Endothelial cell of umbilical vein (primary cell): Measurements from ENCODE around the gene ADGRG7. TPM values are rescaled to one million over a fixed set of nuclear protein-coding genes. Genes with fewer than 3 reads are reported as not detected.

Source experiments
- BruUV-seq: library from RNA; stranded (reverse); fragments of 400-500 nt; replicated peaks from 2 replicates; lab custom pipeline; 2021; lab: Mats Ljungman, UMichigan
- CTCF ChIA-PET: fragments of 300-600, 350-600 bp; sonication (Branson Sonifier 250); formaldehyde crosslinking; loops from one replicate; lab custom pipeline; 2021; ENCODE audit warnings: antibody characterized with exemption, inconsistent platforms; lab: Charles Lee
- POLR2A ChIA-PET: fragments of 300-600, 350-600 bp; sonication (Branson Sonifier 250); formaldehyde crosslinking; loops from one replicate; lab custom pipeline; 2021; ENCODE audit warnings: antibody characterized with exemption, inconsistent platforms; lab: Charles Lee
- DNase-seq: peaks from one replicate; pipeline ENCODE4 v3.0.0-alpha.2; 2011; ENCODE audit warnings: low read depth, low spot score
- FAIRE-seq: peaks from 2 replicates; lab custom pipeline; 2011; peaks lifted over from hg19 to GRCh38; lab: Jason Lieb, UNC
- H2AFZ ChIP-seq: 2 replicates; pipeline ENCODE4 v1.6.0; 2012; ENCODE audit warnings: low read depth, low read length, control low read depth, inconsistent platforms
- H3K27ac ChIP-seq: 2 replicates; pipeline ENCODE4 v1.5.1; 2011; ENCODE audit warnings: low read depth, mild to moderate bottlenecking, control low read depth, low read length, moderate library complexity; ENCODE audit not compliant: insufficient read depth
- H3K27me3 ChIP-seq, 2 experiments: 2 replicates each; pipeline versions ENCODE4 v1.6.0 to v1.6.1; 2011; ENCODE audit warnings: low read length in 2 of 2, mixed read lengths in 1 of 2; ENCODE audit not compliant: control insufficient read depth in 2 of 2, insufficient read depth in 2 of 2
- H3K36me3 ChIP-seq, 2 experiments: 2 replicates in 1 of 2; 3 replicates in 1 of 2; pipeline ENCODE4 v1.5.1; 2011; ENCODE audit warnings: low read length in 2 of 2, mild to moderate bottlenecking in 1 of 2, moderate library complexity in 1 of 2; ENCODE audit not compliant: control insufficient read depth in 2 of 2, insufficient read depth in 2 of 2; ENCODE audit errors: extremely low read depth in 1 of 2
- H3K4me1 ChIP-seq: 3 replicates; pipeline ENCODE4 v1.5.1; 2011; ENCODE audit warnings: mild to moderate bottlenecking, low read length; ENCODE audit not compliant: control insufficient read depth, insufficient read depth; ENCODE audit errors: extremely low read depth
- H3K4me2 ChIP-seq: 2 replicates; pipeline ENCODE4 v1.6.1; 2011; ENCODE audit warnings: low read length, control low read depth, mixed read lengths; ENCODE audit not compliant: insufficient read depth
- H3K4me3 ChIP-seq, 3 experiments: fragments of 200-600 bp in 1 of 3; sonication (generic), shearing (Covaris generic) in 1 of 3; replicated peaks in 1 of 3; 2 replicates each; pipeline ENCODE4 v1.5.1; 2011 to 2016; ENCODE audit warnings: control low read depth in 3 of 3, low read length in 3 of 3, mild to moderate bottlenecking in 2 of 3, inconsistent platforms in 1 of 3, low read depth in 1 of 3, moderate library complexity in 1 of 3; ENCODE audit not compliant: insufficient read depth in 1 of 3
- H3K79me2 ChIP-seq: 2 replicates; pipeline ENCODE4 v1.6.0; 2012; ENCODE audit warnings: low read length, inconsistent platforms; ENCODE audit not compliant: control insufficient read depth, insufficient read depth
- H3K9ac ChIP-seq: replicated peaks from 2 replicates; pipeline ENCODE3; 2011; ENCODE audit warnings: low read length, control low read depth; ENCODE audit not compliant: insufficient read depth; ENCODE audit errors: extremely low read depth
- H3K9me1 ChIP-seq: replicated peaks from 3 replicates; pipeline ENCODE4 v1.6.0; 2011; ENCODE audit warnings: mild to moderate bottlenecking, low read length; ENCODE audit not compliant: control insufficient read depth, insufficient read depth; ENCODE audit errors: extremely low read depth
- H3K9me3 ChIP-seq: replicated peaks from 2 replicates; pipeline ENCODE4 v1.5.1; 2012; ENCODE audit warnings: low read length, inconsistent platforms; ENCODE audit not compliant: control insufficient read depth, insufficient read depth
- H4K20me1 ChIP-seq: replicated peaks from 2 replicates; pipeline ENCODE3; 2011; ENCODE audit warnings: mild to moderate bottlenecking, low read length; ENCODE audit not compliant: control insufficient read depth, insufficient read depth; ENCODE audit errors: extremely low read depth
- EZH2 ChIP-seq: IDR thresholded peaks from 2 replicates; pipeline ENCODE4 v1.6.1; 2012; ENCODE audit warnings: borderline replicate concordance, low read depth, mild to moderate bottlenecking, moderate library complexity, low read length, inconsistent platforms; ENCODE audit not compliant: severe bottlenecking
- FOS ChIP-seq: IDR thresholded peaks from 2 replicates; pipeline ENCODE4 v1.6.1; 2011; ENCODE audit warnings: mild to moderate bottlenecking, low read length, moderate library complexity, borderline replicate concordance; ENCODE audit not compliant: insufficient read depth
- GATA2 ChIP-seq: IDR thresholded peaks from 2 replicates; pipeline ENCODE4 v1.7.0; 2011; ENCODE audit warnings: low read depth, mild to moderate bottlenecking, moderate library complexity, mixed read lengths, low read length; ENCODE audit not compliant: insufficient read length, insufficient read depth
- JUN ChIP-seq: IDR thresholded peaks from 2 replicates; pipeline ENCODE4 v1.6.1; 2011; ENCODE audit warnings: borderline replicate concordance, low read depth; ENCODE audit not compliant: insufficient read length, insufficient read depth
- MAX ChIP-seq: IDR thresholded peaks from 2 replicates; pipeline ENCODE4 v1.6.1; 2011; ENCODE audit not compliant: insufficient read depth, insufficient read length
- MYC ChIP-seq: IDR thresholded peaks from one replicate; pipeline ENCODE4 v1.6.1; 2011; ENCODE audit warnings: mild to moderate bottlenecking, low read depth, low read length
- POLR2A ChIP-seq: IDR thresholded peaks from 2 replicates; pipeline ENCODE4 v1.6.1; 2012; ENCODE audit warnings: low read depth, mild to moderate bottlenecking, control low read depth, low read length
- POLR2AphosphoS5 ChIP-seq: IDR thresholded peaks from 2 replicates; pipeline ENCODE4 v1.6.1; 2012; ENCODE audit warnings: low read depth, mild to moderate bottlenecking, control low read depth, low read length, moderate library complexity; ENCODE audit not compliant: insufficient read depth
- dilution Hi-C: fragments of 300-500 bp; cut with MboI; formaldehyde crosslinking; loops from one replicate; pipeline ENCODE4 v1.15.0; 2019; ENCODE audit warnings: low sequenced_read_pairs; ENCODE audit not compliant: extremely low pct_ligation_motif_present
- intact Hi-C: fragments of 100-400 bp; cut with micrococcal nuclease; formaldehyde crosslinking; loops from one replicate; pipeline ENCODE4 v1.10.0; 2022
- polyA plus RNA-seq, 4 experiments: library from polyadenylated mRNA; depleted of rRNA in 3 of 4; stranded (reverse) in 3 of 4; unstranded in 1 of 4; fragments of >200 nt; gene quantifications; 2 replicates each; pipeline versions ENCODE4 v1.2.1 to v1.2.3, GENCODE V29; 2011 to 2012; ENCODE audit warnings: missing spikeins in 1 of 4
- total RNA-seq: library from RNA; stranded (reverse); gene quantifications from 2 replicates; pipeline ENCODE4 v1.2.3, GENCODE V29; 2021
- TF ChIP-seq, protein P1 (sequence below), 2 donors: IDR thresholded peaks; 1 replicate in 1 of 2; 2 replicates in 1 of 2; pipeline ENCODE4 v1.5.1; 2011; ENCODE audit warnings: low read length in 2 of 2, mild to moderate bottlenecking in 2 of 2, moderate library complexity in 2 of 2, control low read depth in 1 of 2, inconsistent platforms in 1 of 2, low read depth in 1 of 2; ENCODE audit not compliant: insufficient read depth in 1 of 2; ENCODE audit errors: extremely low read depth in 1 of 2

ADGRG7 gene
- total and polyA plus RNA-seq, 2 donors (not counting 3 experiments of a cell fraction or from before 2014, with no cell fraction given): not detected

- H3K36me3 ChIP-seq: no peaks in the 10 kb centered on the region
- H3K4me1 ChIP-seq: peaks cover 3% of the 10 kb centered on the region
- dilution Hi-C loops (no loop called here), intact Hi-C loops (loop anchor here (10.0 kb wide), 1 partner anchor 527 kb away; no protein-coding TSS in a partner anchor)
- TF ChIP-seq FOS (no peak), MYC (no peak), POLR2AphosphoS5 (no peak), GATA2 (no peak), MAX (no peak), EZH2 (no peak), POLR2A (no peak), JUN (no peak)
- TF ChIP-seq, protein P1, sequence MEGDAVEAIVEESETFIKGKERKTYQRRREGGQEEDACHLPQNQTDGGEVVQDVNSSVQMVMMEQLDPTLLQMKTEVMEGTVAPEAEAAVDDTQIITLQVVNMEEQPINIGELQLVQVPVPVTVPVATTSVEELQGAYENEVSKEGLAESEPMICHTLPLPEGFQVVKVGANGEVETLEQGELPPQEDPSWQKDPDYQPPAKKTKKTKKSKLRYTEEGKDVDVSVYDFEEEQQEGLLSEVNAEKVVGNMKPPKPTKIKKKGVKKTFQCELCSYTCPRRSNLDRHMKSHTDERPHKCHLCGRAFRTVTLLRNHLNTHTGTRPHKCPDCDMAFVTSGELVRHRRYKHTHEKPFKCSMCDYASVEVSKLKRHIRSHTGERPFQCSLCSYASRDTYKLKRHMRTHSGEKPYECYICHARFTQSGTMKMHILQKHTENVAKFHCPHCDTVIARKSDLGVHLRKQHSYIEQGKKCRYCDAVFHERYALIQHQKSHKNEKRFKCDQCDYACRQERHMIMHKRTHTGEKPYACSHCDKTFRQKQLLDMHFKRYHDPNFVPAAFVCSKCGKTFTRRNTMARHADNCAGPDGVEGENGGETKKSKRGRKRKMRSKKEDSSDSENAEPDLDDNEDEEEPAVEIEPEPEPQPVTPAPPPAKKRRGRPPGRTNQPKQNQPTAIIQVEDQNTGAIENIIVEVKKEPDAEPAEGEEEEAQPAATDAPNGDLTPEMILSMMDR (IDR thresholded peaks at IDR 0.05; ENCODE audit: extremely low read depth in 1 of 2, insufficient read depth in 1 of 2, low read depth in 1 of 2, low read length in 2 of 2): no peak
- no peak overlapping the region for H3K4me3 ChIP-seq
- H3K9me1 ChIP-seq: no peaks in the 10 kb centered on the region
- BruUV-seq: no TSS peak
- no peak overlapping the region for H2AFZ ChIP-seq
- DNase-seq (no peak), FAIRE-seq (no peak)
- no peak overlapping the region for H3K27ac ChIP-seq
- no peak overlapping the region for H3K4me2 ChIP-seq
- ChIA-PET POLR2A (no interaction called here), CTCF (interaction anchor here (0.8 to 9.2 kb wide), 14 partner anchors 9 to 759 kb away, joined by 3 to 292 read pairs (median 5); partner anchors contain the start of gene TMEM45A)
- no peak overlapping the region for H3K9ac ChIP-seq
- no peaks in the 10 kb centered on the region for H3K79me2 ChIP-seq
- no peaks in the 10 kb centered on the region for H3K9me3 ChIP-seq
- no peaks in the 10 kb centered on the region for H4K20me1 ChIP-seq
- peaks cover 0 to 2% of the 10 kb centered on the region in 2 experiments for H3K27me3 ChIP-seq
Measured at GRCh38 chr3:100591411-100591810, 18.0 kb upstream of the ADGRG7 start.
